ENCODE data around the gene TXNDC11. TPM values are rescaled to one million over a fixed set of nuclear protein-coding genes. Genes with fewer than 3 reads are reported as not detected.

TXNDC11 gene
- total RNA-seq, 4 donors from 2014 or later = 41.2 to 56.5 (median 49.0) TPM

DNA sequence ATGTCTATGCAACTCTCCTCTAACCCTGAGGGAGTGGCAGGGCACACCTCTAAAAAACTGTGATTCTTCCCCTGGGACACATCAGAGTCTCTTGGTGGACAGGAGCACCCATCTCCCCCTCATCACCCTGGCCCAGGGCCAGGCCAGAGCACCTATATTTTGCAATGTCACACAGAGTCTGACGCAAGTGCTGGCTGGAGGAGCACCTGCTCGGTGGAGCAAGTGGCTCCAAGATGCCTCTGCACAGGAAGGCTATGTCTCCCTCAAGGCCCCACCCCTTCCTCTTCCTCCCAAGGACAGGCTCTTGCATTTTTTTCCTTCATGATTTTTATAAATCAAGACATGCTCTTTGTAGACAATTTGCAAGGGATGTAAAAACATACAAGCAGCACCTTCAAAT lies 61.1 kb downstream of the TXNDC11 start:
- TF ChIP-seq, protein P1, sequence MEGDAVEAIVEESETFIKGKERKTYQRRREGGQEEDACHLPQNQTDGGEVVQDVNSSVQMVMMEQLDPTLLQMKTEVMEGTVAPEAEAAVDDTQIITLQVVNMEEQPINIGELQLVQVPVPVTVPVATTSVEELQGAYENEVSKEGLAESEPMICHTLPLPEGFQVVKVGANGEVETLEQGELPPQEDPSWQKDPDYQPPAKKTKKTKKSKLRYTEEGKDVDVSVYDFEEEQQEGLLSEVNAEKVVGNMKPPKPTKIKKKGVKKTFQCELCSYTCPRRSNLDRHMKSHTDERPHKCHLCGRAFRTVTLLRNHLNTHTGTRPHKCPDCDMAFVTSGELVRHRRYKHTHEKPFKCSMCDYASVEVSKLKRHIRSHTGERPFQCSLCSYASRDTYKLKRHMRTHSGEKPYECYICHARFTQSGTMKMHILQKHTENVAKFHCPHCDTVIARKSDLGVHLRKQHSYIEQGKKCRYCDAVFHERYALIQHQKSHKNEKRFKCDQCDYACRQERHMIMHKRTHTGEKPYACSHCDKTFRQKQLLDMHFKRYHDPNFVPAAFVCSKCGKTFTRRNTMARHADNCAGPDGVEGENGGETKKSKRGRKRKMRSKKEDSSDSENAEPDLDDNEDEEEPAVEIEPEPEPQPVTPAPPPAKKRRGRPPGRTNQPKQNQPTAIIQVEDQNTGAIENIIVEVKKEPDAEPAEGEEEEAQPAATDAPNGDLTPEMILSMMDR (IDR thresholded peaks at IDR 0.05; ENCODE audit: low read depth) = no peak

DNA sequence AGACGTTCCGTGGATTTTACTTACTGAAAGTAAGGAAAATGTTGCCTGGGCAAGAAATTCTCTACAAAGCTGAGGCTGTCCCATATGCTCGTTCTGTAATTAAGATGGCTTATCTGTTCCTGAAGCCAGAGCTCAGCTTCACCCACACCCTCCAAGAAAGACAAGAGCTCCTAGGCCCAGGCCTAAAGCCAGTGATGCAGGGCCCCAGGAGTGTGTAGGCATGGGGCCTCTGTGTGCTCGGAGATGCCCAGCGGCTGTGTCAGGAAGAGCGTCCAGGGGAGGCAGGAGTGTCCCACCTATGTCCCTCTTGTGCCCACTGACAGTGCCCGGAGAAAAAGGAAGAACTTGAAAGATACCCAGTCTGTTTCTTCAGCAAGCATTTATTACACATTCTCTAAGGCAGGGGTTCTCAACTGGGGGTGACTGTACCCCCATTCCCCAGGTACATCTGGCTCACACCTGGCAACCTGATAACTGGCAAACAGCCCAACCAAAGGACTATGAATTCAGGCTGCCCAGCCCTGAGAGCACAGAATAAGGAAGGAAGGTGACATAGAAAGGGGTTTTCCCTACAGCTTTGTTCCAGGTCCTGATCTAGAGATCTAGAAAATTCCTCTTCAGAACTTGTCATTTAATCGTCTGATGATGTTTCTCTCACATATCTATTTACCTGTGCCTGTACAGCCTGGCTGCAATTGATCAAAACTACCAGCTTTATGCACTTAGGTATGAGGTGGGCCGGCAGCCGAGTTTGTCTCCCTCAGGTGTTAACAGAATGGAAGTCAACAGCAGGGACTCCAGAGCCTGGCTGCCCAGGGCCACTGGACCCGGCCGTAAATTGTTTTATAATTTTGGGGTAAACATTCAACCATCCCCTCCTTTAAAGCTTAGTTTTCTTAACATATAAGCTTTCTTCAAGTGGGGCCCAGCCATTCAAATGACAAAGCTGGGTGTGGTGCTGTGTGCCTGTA lies 62.4 kb downstream of the TXNDC11 start:
- TF ChIP-seq, protein P1 (IDR thresholded peaks at IDR 0.05; ENCODE audit: low read depth) = no peak

DNA sequence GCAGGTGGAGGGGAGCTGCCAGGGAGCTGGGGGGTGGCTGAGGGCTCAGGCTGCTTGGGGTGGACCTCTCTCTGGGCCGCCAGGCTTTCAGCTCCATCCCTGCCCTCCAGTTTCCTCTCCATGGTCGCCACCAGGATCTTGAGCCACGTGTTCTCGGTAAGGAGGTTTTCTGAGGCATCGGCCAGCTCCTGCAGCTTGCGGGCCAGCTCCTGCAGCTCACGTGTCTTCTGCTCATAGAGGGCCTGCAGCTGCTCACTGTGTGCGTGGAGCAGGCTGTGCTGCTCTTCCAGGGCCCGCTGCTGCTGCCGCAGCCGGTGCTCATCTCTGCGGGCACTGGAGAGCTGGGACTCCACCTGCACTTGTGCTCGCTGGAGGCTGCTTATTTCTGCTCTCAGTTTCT lies 63.4 kb downstream of the TXNDC11 start:
- TF ChIP-seq, protein P1 (IDR thresholded peaks at IDR 0.05; ENCODE audit: low read depth) = no peak

DNA sequence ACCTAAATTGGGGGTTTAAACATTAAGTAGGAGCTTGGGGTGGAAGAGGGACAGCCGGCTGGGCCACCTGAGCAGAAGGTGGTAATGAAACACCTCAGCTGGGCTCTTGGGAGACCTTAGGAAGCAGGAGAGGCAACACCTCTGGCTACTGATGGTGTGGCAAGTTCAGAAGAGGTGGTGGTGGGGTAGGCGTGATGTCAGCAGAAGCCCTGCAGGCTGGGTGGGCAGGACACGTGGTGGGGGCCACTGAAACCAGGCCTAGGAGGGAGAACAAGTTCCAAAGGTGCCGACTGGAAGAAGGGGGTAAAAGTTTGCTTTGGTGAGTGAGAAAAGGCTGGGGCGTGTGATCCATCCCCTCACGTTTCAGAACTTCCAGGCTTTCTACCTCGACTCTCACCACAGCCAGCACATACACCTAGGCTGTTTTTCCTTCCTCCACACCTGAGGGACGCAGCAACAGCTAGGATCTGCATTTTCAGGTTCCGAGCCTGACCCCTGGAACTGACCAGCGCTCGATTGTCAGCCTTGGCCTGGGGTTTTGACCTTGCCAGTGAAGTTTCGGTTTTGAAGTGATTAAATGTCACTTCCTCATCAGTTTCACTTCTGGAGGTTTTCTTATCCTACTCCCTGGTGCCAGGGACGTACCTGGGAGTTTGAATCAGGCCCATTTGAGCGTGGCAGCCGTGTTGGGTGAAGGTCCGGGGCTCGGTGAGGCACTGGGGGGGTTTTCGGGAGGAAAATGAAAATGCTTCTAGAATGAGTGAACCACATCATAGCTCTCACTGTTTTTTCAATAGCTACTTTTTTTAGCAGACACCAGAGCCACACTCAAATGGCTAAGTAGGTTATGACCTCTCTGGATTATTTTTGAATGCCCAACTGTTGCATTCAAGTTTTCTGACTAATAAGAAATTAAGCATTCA lies 64.4 kb downstream of the TXNDC11 start:
- TF ChIP-seq, protein P1 (IDR thresholded peaks at IDR 0.05; ENCODE audit: low read depth) = no peak

DNA sequence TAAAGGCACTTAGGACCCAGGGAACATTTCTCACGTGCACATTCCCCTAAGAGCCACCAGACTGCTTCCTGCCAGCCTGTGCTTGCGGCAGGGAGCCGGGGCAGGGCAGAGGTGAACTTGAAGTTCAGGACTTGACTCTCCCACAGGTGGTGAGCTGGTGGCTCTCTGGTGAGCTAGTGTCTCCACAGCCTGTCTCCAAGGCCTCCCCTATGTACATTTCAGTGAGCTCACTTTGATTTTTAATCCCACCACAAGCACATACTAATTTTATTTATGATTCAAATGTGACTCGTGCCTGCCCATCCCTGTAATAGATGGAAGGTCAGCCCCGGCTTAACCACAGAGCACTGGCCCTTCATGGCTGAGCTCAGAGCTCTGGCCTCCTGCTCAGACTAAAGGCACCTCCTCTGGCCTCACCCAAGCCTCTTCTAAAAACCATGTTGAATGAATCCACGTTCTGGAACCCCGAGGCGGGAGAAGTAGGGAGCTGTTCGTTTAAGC lies 65.2 kb downstream of the TXNDC11 start:
- TF ChIP-seq, protein P1 (IDR thresholded peaks at IDR 0.05; ENCODE audit: low read depth) = no peak

DNA sequence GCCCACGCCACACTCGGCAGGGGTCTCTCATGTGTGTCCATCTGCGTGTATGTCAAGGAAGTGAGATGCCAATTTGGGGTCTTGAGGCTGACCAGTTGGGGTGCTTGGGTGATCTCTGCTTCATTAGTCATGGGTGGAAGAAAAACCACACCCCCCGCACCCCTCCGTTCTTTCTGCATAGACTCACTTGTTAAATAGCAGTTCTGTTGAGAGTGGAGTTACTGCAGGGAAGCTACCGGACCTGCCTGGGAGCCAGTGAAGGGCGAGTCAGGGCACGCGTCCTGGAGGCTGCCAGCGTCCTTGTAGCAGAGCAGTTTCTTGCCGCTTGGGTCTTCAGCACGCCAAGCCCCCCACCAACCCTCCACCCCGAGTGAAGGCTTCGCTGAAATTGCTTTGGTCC lies 65.9 kb downstream of the TXNDC11 start:
- TF ChIP-seq, protein P1 (IDR thresholded peaks at IDR 0.05; ENCODE audit: low read depth) = no peak

Data from subcutaneous adipose tissue (tissue), 4 donors.